ENCODE measurements around the gene TMEM237.
"Not testable (repeated sequence)": the region's sequence is repeated elsewhere in the genome, so short reads cannot be mapped to it uniquely, and the experiment has no call there.

The TMEM237 gene

DNA sequence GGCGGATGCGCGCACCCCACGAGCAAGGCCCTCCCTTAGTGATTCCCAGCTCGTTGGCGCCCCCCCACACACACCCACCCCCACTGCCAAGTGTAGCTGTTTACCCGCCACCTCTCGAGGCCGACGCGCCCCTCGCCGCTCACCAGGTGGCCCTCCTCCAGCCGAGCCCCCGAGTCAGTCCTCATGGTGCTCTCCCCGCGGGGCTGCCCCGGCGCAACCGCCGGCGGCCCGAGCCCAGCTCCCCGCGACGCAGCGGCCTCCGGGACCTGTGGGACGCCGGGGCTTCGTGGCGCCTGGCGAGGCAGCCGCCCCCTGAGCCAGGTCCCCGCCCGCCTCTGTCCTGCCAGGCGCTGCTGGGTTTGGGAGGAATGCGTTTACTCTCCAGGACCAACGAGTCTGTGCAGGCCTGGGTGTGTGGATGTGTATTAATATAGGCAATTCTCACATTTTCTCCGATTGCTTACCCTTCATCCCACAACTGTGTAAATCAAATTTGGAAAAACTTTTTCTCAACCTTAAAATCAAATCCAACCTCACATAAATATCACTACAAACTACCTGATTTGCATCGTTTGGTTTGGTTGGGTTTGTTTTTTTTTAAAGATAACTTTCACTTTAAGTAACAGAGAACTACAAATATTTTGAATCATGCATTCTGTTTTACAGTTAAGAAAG is at the start of gene TMEM237:
Gene TMEM237 (minus strand): TSS at position 288 of the 675 bp plus-strand sequence. CDS start 103 bp downstream, at position 185.
- peak; percentile 56 for DNase-seq (ENCODE audit: low spot score)

GRCh38 chr2:201685156-201685555 is 41.9 kb upstream of the TMEM237 start:
- DNase-seq (ENCODE audit: low spot score), result no peak

DNA sequence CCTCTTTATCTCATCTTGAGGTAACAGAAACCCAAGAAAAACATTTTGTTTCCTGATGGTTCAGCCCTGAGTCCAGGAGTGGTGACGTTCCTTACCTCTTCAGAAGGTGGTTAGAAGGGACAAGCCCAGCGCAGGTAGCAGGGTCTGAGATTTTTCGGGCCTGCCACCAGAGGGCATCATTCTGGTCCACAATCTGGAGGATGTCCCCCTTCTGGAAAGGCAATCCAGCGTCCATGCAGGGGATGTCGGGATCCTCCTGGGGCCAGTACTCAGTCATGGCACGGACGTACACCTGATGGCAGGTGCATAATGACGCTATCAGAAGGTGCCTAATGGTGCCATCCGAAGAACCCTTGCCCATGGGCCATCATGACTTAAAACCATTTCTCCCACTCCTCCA is 37.4 kb upstream of the TMEM237 start:
- no peak for DNase-seq (ENCODE audit: low spot score)

- no peak for DNase-seq (ENCODE audit: low spot score)
These were observed 35.1 kb upstream of the TMEM237 start for GRCh38 chr2:201678401-201678800.

GRCh38 chr2:201675454-201675853 is 32.2 kb upstream of the TMEM237 start:
- no peak for DNase-seq (ENCODE audit: low spot score)

- no peak for DNase-seq (ENCODE audit: low spot score)
These were observed 31.5 kb upstream of the TMEM237 start for GRCh38 chr2:201674794-201675193.

GRCh38 chr2:201674298-201674697 is 31.0 kb upstream of the TMEM237 start:
- no peak for DNase-seq (ENCODE audit: low spot score)

GRCh38 chr2:201673546-201673945 is 30.2 kb upstream of the TMEM237 start:
- no peak for DNase-seq (ENCODE audit: low spot score)

DNA sequence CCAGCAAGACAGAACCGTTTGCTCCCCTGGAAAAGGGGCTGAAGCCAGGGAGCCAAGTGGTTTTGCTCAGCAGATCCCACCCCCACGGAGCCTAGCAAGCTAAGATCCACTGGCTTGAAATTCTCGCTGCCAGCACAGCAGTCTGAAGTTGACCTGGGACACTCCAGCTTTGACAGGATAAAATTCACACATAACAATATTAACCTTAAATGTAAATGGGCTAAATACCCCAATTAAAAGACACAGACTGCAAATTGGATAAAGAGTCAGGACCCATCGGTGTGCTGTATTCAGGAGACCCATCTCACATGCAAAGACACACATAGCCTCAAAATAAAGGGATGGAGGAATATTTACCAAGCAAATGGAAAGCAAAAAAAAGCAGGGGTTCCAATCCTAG is 27.9 kb upstream of the TMEM237 start:
- DNase-seq (ENCODE audit: low spot score), result not testable (repeated sequence)

GRCh38 chr2:201669865-201670264 is 26.6 kb upstream of the TMEM237 start:
- DNase-seq (ENCODE audit: low spot score), result no peak

DNA sequence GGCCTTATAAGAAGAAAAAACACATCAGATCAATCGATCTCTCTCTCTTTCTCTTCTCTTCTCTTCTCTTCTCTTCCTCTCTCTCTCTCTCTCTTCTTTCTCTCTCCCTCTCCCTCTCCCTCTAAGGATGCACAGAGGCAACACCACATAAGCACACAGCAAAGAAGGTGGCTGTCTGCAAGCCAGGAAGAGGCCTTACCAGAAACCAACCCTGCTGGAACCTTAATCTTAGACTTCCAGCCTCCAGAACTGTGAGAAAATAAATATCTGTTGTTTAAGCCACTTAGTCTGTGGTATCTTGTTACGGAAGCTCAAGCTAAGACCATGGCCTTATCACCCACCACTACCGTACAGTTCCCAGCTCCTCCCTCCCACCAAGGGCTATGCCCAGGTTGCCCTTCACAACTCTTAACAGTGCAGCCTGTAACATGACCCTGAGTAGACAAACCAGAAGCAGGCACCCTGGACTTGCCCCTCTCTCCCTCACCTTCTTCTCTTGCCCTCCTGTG is 25.2 kb upstream of the TMEM237 start:
- no peak for DNase-seq (ENCODE audit: low spot score)

GRCh38 chr2:201664334-201664733 is 21.0 kb upstream of the TMEM237 start:
- no peak for DNase-seq (ENCODE audit: low spot score)

GRCh38 chr2:201661366-201661765 is 18.1 kb upstream of the TMEM237 start:
- DNase-seq (ENCODE audit: low spot score), result no peak

DNA sequence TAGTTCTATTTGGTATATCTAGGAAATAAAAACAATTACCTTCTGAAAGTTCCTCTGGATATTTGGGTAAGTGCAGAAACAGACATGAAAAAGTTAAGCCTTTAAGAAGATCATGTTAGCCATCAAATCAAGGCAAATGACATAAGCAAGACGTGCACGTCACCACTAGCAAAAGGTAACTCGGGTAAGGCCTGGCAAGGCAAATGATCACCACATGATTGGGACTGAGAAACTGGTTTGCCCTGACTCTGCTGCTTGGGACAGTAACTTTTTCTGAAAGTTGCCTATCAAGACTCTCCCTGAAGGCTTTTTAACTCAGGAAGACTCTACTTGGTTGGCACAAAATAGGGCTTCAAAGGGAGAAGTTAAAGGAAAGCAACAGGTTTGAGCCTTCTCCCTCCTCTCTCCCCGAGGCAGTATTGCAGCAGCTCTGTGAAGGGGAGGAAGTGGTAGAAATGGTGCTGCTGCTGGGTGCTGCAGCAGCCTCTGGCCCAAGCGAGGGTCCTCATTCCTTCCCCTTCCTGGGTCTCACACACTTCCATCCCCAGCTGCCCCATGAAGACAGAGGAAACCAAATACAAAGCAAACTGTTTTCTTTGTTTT is 17.1 kb upstream of the TMEM237 start:
- DNase-seq (ENCODE audit: low spot score), result no peak

DNA sequence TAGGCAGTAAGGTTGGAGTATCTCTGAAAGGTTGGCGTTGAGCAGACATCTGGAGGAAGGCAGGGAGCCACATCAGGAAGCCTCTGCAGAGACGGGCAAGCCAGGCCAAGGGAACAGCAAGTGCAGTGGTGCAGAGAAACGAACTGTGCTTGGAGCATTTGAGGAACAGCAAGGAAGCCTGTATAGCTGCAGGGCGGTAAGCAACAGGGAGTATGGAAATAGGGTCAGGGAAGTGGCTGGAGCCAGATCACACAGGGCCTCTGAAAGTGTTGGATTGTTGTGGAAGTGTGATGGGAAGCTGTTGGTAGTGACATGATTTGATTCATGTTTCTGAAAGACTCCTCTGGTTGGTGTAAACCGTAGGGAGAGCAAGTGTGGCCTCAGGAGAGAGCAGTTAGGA is 13.4 kb upstream of the TMEM237 start:
- no peak for DNase-seq (ENCODE audit: low spot score)

GRCh38 chr2:201656102-201656501 is 12.8 kb upstream of the TMEM237 start:
- no peak for DNase-seq (ENCODE audit: low spot score)

DNA sequence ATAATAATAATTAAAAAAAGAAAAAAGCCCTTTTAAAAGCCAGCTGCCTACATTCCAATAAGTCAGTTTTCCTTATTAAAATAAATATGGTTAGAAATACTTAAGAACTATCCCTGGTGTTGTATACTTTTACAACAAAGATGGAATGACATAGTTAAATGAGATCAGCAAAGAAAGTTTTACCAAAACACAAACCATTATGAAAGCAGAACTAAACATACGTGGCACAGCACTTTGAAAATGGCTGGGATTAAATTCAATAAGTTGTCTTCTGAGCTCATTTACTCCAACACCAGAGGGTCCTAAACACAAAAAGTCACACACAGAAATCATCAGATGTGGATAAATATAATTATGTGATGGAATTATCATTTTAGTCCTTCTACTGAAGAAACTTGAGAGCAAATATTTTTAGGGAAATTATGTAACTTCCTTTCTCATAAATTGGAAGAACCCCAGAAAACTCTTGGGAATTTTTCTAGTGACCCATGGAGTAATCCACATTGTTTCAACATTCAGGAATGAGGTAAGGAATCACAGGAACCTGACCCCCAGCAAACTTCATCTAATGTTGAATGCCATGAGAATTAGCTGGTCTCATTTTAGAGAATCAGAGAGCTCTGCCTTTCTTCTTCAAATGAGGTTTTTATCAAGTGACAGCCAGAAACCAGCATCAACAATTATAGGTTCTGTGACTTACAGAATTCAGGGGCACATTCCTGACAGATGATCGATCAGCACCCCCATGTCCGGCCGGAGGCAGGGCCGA is 11.5 kb upstream of the TMEM237 start:
- DNase-seq (ENCODE audit: low spot score), result peak; percentile 54

DNA sequence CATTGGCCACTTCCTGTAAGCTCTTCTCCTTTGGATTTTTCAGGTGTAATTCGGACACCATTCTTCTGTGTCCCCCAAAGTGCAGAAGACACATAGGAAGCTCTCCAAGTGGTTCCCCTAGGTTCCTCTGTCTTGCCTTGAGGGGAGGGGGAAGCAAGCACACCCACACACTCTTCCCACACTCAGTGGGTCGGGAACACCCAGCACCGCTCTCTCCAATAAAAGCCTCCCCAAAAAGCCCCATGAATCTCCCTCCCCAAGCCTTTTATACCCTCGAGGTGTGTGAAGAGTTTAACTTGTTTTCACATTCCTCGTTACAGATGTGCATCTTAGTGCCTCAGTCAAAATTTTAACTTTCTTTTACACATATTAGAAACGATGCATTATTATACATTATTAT is 9.9 kb upstream of the TMEM237 start:
- DNase-seq (ENCODE audit: low spot score), result no peak

- DNase-seq (ENCODE audit: low spot score), result no peak
These were observed 6.1 kb upstream of the TMEM237 start for GRCh38 chr2:201649442-201649841.

DNA sequence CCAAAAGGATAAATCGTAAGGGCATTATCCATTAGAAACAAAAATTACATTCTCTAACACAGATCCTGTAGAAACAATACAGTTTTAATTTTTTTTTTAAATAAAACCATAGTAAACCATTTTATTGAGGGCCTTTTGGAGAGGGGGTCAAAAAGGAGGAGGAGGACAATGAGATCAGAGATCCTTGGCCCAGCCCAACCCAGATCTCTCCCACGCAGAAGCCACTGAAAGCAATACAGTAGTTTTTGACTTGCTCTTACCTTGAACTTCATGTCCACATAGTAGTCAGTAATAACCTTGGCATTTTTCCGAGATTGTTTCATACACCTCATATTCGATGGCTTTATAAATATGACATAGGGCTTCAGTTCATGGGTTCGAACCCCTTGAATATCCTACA is 4.1 kb upstream of the TMEM237 start:
- no peak for DNase-seq (ENCODE audit: low spot score)

- DNase-seq (ENCODE audit: low spot score), result no peak
These were observed 698 bp upstream of the TMEM237 start for GRCh38 chr2:201644001-201644400.

DNA sequence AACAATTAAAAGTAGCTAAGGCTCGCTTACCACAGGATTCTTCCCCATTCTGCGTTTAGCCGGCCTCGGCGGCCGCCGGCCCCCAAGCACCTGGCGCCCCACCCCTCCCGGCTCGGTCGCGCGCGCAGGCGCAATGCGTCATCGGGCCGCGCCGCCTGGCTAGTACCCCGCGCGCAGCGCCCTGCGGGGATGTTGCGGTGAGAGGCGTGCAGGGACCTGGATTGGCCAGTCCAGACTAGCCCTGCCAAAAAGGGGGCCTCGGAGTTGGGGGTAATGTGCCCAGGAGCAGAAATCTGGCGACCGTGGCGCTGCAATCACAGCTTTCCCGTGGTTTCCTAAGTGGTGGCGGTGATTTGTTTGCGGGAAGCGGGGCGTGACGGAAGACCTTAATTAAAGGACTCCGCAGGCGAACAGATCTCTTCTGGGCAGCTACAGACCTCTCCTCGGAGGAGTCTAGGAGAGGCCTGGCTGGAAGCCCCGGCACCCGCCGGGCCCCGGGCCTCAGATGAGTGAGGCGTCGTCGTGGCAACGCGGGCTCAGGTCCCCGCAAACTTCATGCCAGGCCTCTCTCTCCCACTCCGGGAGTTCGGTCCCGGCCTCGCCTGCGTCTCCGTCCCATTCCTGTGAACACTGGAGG is 606 bp downstream of the TMEM237 start:
- peak; percentile 93 for DNase-seq (ENCODE audit: low spot score)
